Loucy (cell line): ENCODE results near the gene TEDC1.

ENCODE experiments used
- H2AFZ ChIP-seq: fragments of 200-600 bp; sonication (generic); 2 replicates; pipeline ENCODE4 v1.6.0; 2016; ENCODE audit warnings: antibody characterized with exemption, mild to moderate bottlenecking, low read length, moderate library complexity
- H3F3A ChIP-seq: fragments of 200-600 bp; 2 replicates; pipeline ENCODE4 v1.6.0; 2016; ENCODE audit warnings: antibody characterized with exemption, low read depth, mild to moderate bottlenecking
- H3K27me3 ChIP-seq: fragments of 200-600 bp; sonication (generic); 2 replicates; pipeline ENCODE4 v1.6.1; 2014; ENCODE audit warnings: low read length, mild to moderate bottlenecking; ENCODE audit not compliant: insufficient read depth, poor library complexity, severe bottlenecking
- H3K36me3 ChIP-seq: fragments of 200-600 bp; sonication (generic); 2 replicates; pipeline ENCODE4 v1.6.1; 2016; ENCODE audit warnings: low read length; ENCODE audit not compliant: insufficient read depth
- H3K4me1 ChIP-seq: fragments of 200-600 bp; sonication (generic); 2 replicates; pipeline ENCODE4 v1.5.1; 2014; ENCODE audit warnings: low read length, mild to moderate bottlenecking; ENCODE audit not compliant: insufficient read depth, poor library complexity, severe bottlenecking
- H3K4me2 ChIP-seq: fragments of 200-600 bp; sonication (generic); 2 replicates; pipeline ENCODE4 v1.6.0; 2014; ENCODE audit warnings: antibody characterized with exemption, low read length, low read depth, mild to moderate bottlenecking; ENCODE audit not compliant: poor library complexity, severe bottlenecking
- H3K4me3 ChIP-seq: fragments of 200-600 bp; sonication (generic); 2 replicates; pipeline ENCODE4 v1.5.1; 2014; ENCODE audit warnings: low read length, mild to moderate bottlenecking, mixed read lengths; ENCODE audit not compliant: poor library complexity, severe bottlenecking
- H3K79me2 ChIP-seq: fragments of 200-600 bp; sonication (generic); 2 replicates; pipeline ENCODE4 v1.6.1; 2014; ENCODE audit warnings: low read length; ENCODE audit not compliant: insufficient read depth
- H3K9ac ChIP-seq: fragments of 200-600 bp; sonication (generic); 2 replicates; pipeline ENCODE4 v1.6.0; 2014; ENCODE audit warnings: mild to moderate bottlenecking, low read depth, low read length, moderate library complexity; ENCODE audit not compliant: poor library complexity, severe bottlenecking
- H3K9me2 ChIP-seq: fragments of 200-600 bp; sonication (generic); replicated peaks from 2 replicates; pipeline ENCODE4 v1.6.1; 2016; ENCODE audit warnings: low read depth, low read length, mixed read lengths
- H3K9me3 ChIP-seq: fragments of 200-600 bp; sonication (generic); 2 replicates; pipeline ENCODE4 v1.6.1; 2014; ENCODE audit warnings: mild to moderate bottlenecking, antibody characterized with exemption, low read length, low read depth; ENCODE audit not compliant: insufficient read depth
- H4K20me1 ChIP-seq: fragments of 200-600 bp; sonication (generic); 2 replicates; pipeline ENCODE4 v1.6.0; 2014; ENCODE audit warnings: antibody characterized with exemption, low read length, mild to moderate bottlenecking; ENCODE audit not compliant: insufficient read depth, poor library complexity, severe bottlenecking
- CTCF ChIP-seq: fragments of 200-600 bp; sonication (generic); conservative IDR thresholded peaks from 2 replicates; pipeline ENCODE4 v1.5.1; 2014; ENCODE audit warnings: mild to moderate bottlenecking, antibody characterized with exemption, low read length
- EZH2phosphoT487 ChIP-seq: fragments of 200-600 bp; IDR thresholded peaks from 2 replicates; pipeline ENCODE4 v1.6.1; 2018; ENCODE audit warnings: antibody characterized with exemption, mild to moderate bottlenecking, moderate library complexity, borderline replicate concordance

Gene TEDC1

GRCh38 chr14:105529569-105530284 lies 38.7 kb downstream of the TEDC1 start:
- Histone ChIP-seq H3K4me1 (peaks cover 12% of the 10 kb centered on the region), H3K4me2 (no peak overlapping the region), H3K4me3 (no peak overlapping the region), H3K9me3 (no peaks in the 10 kb centered on the region), H3K9ac (no peak overlapping the region), H3K79me2 (no peaks in the 10 kb centered on the region), H3K27me3 (no peaks in the 10 kb centered on the region), H3F3A (no peaks in the 10 kb centered on the region), H3K9me2 (no peaks in the 10 kb centered on the region), H2AFZ (no peak overlapping the region), H3K36me3 (no peaks in the 10 kb centered on the region), H4K20me1 (no peaks in the 10 kb centered on the region)
- TF ChIP-seq EZH2phosphoT487 (no peak), CTCF (no peak)

GRCh38 chr14:105530285-105531087 lies 39.4 kb downstream of the TEDC1 start:
- H3K4me3 ChIP-seq: no peak overlapping the region
- H3K79me2 ChIP-seq: no peaks in the 10 kb centered on the region
- H3K9me3 ChIP-seq: no peaks in the 10 kb centered on the region
- H3F3A ChIP-seq: no peaks in the 10 kb centered on the region
- H3K9me2 ChIP-seq: no peaks in the 10 kb centered on the region
- H3K9ac ChIP-seq: no peak overlapping the region
- peaks cover 12% of the 10 kb centered on the region for H3K4me1 ChIP-seq
- H3K27me3 ChIP-seq: no peaks in the 10 kb centered on the region
- no peak overlapping the region for H2AFZ ChIP-seq
- TF ChIP-seq EZH2phosphoT487 (no peak), CTCF (no peak)
- no peaks in the 10 kb centered on the region for H3K36me3 ChIP-seq
- H4K20me1 ChIP-seq: no peaks in the 10 kb centered on the region
- H3K4me2 ChIP-seq: no peak overlapping the region

- Histone ChIP-seq H4K20me1 (no peaks in the 10 kb centered on the region), H3K79me2 (no peaks in the 10 kb centered on the region), H3K9me3 (no peaks in the 10 kb centered on the region), H3K4me2 (no peak overlapping the region), H2AFZ (no peak overlapping the region), H3K27me3 (no peaks in the 10 kb centered on the region), H3K36me3 (no peaks in the 10 kb centered on the region), H3K9me2 (no peaks in the 10 kb centered on the region), H3K4me3 (no peak overlapping the region), H3K4me1 (peaks cover 12% of the 10 kb centered on the region), H3K9ac (no peak overlapping the region), H3F3A (no peaks in the 10 kb centered on the region)
- TF ChIP-seq EZH2phosphoT487: no peak
- no peak for TF ChIP-seq CTCF
Observed at GRCh38 chr14:105531088-105531893, 40.2 kb downstream of the TEDC1 start.
